ENCODE results near the gene POC1A. TPM values are rescaled to one million over a fixed set of nuclear protein-coding genes. Genes with fewer than 3 reads are reported as not detected.

POC1A gene
- total and polyA plus RNA-seq, 10 of the 15 experiments (the other 5 are each of a cell fraction or from before 2014, with no cell fraction given): 8.5 to 49.8 (median 23.5) TPM

- Histone ChIP-seq H3K4me2 (ENCODE audit: control insufficient read depth, insufficient read depth) (no peak overlapping the region), H3K4me3 (no peak overlapping the region), H3K9me3 (replicated peaks; ENCODE audit: control insufficient read depth, insufficient read depth, low read length) (no peaks in the 10 kb centered on the region), H2AFZ (ENCODE audit: control insufficient read depth, low read depth, low read length) (no peak overlapping the region; the same call in 1 of the 2 replicates), H3K27ac (ENCODE audit: control insufficient read depth, insufficient read depth) (no peak overlapping the region), H3K27me3 (replicated peaks in 1 of 2; ENCODE audit: control insufficient read depth in 2 of 2, insufficient read depth in 2 of 2, low read length in 1 of 2) (no peaks in the 10 kb centered on the region), H4K20me1 (ENCODE audit: control insufficient read depth, insufficient read depth) (no peaks in the 10 kb centered on the region), H3K79me2 (ENCODE audit: control insufficient read depth, insufficient read depth, low read length) (no peaks in the 10 kb centered on the region), H3K4me1 (ENCODE audit: control insufficient read depth, insufficient read depth, low read length) (peaks cover 26% of the 10 kb centered on the region), H3K36me3 (ENCODE audit: control insufficient read depth in 2 of 2, insufficient read depth in 2 of 2, low read length in 1 of 2) (peaks cover 5 to 10% of the 10 kb centered on the region in 2 experiments; a peak in 3 of 4 replicates), H3K9ac (ENCODE audit: control insufficient read depth, insufficient read depth, low read length) (no peak overlapping the region)
- BruUV-seq (replicated peaks): no TSS peak
- DNase-seq (ENCODE audit: low read depth, low spot score) (no peak), ATAC-seq (no peak), FAIRE-seq (no peak)
- intact Hi-C loops (cut with micrococcal nuclease; ENCODE audit: unreplicated experiment) (no loop called here), in situ Hi-C loops (cut with MboI) (no loop called here)
- CTCF ChIA-PET: interaction anchor here (1.1 to 2.8 kb wide), 6 partner anchors 12 to 133 kb away, joined by 3 to 19 read pairs (median 6); no protein-coding TSS in a partner anchor
- POLR2A ChIA-PET: interaction anchor here (0.9 to 1.1 kb wide), 2 partner anchors 12 to 82 kb away, joined by 3 to 4 read pairs; no protein-coding TSS in a partner anchor
- SMC1A ChIA-PET (ENCODE audit: uncharacterized antibody, unreplicated experiment): interaction anchor here (1.1 to 1.5 kb wide), 2 partner anchors 11 to 80 kb away, joined by 4 read pairs; no protein-coding TSS in a partner anchor
- TF ChIP-seq TCF3 (IDR thresholded peaks at IDR 0.05; ENCODE audit: borderline replicate concordance, insufficient read depth, low read depth, low read length) (0 out of 2 replicates have a peak, but pooled peaks have one; percentile 53), FOS (IDR thresholded peaks at IDR 0.05; ENCODE audit: borderline replicate concordance, extremely low read depth, insufficient read length) (no peak), RUNX3 (IDR thresholded peaks at IDR 0.05; ENCODE audit: low read length) (peak; percentile 74), CBX5 (IDR thresholded peaks at IDR 0.05; ENCODE audit: low read depth) (no peak), EED (IDR thresholded peaks at IDR 0.05; ENCODE audit: low read depth) (0 out of 2 replicates have a peak, but pooled peaks have one; percentile 36), SPI1 (IDR thresholded peaks at IDR 0.05; ENCODE audit: borderline replicate concordance, insufficient read depth, low read depth, low read length) (peak; percentile 63; the same call in 1 of the 2 replicates), ZNF274 (IDR thresholded peaks at IDR 0.05; ENCODE audit: insufficient read depth, insufficient read length) (no peak), USF1 (IDR thresholded peaks at IDR 0.05; ENCODE audit: borderline replicate concordance, extremely low read length, insufficient read depth, low read depth, low read length) (no peak), CHD1 (IDR thresholded peaks at IDR 0.05; ENCODE audit: low read depth, low read length) (no peak), MYC (IDR thresholded peaks at IDR 0.05; ENCODE audit: insufficient read depth, insufficient read length, insufficient replicate concordance, low read length, severe bottlenecking) (no peak), TBL1XR1 (IDR thresholded peaks at IDR 0.05; ENCODE audit: low read depth, low read length) (no peak), CREB1 (IDR thresholded peaks at IDR 0.05; ENCODE audit: low read depth) (no peak), STAT3 (IDR thresholded peaks at IDR 0.05; ENCODE audit: low read depth, low read length) (no peak), NFIC (IDR thresholded peaks at IDR 0.05; ENCODE audit: low read depth, low read length) (0 out of 2 replicates have a peak, but pooled peaks have one; percentile 36), TCF12 (IDR thresholded peaks at IDR 0.05; ENCODE audit: low read depth, low read length) (peak; percentile 80), PML (IDR thresholded peaks at IDR 0.05; ENCODE audit: low read length) (no peak), IRF5 (IDR thresholded peaks at IDR 0.05; ENCODE audit: borderline replicate concordance) (no peak), POLR2AphosphoS2 (IDR thresholded peaks at IDR 0.05; ENCODE audit: low read depth, low read length) (no peak)
- RAD21 ChIA-PET (ENCODE audit: unreplicated experiment): interaction anchor here (0.7 kb wide), 1 partner anchor 133 kb away, joined by 3 read pairs; no protein-coding TSS in a partner anchor
- 36% methylated on average over 3 of the region's 3 CpGs for WGBS (ENCODE audit: insufficient coverage, insufficient replicate concordance, low lambda C conversion rate, missing lambda C conversion rate)
Observed at GRCh38 chr3:52134761-52135160, 19.5 kb downstream of the POC1A start.

All from GM12878 (cell line).